ENCODE measurements around the gene PHYHIPL.
"Not testable (repeated sequence)": the region's sequence is repeated elsewhere in the genome, so short reads cannot be mapped to it uniquely, and the experiment has no call there.

PHYHIPL gene

GRCh38 chr10:59216178-59216869 is 39.9 kb downstream of the PHYHIPL start:
- no peaks in the 10 kb centered on the region for H3K4me1 ChIP-seq (ENCODE audit: low read length)
- H3K9me2 ChIP-seq (replicated peaks; ENCODE audit: insufficient read depth, low read length), result no peaks in the 10 kb centered on the region
- no peak overlapping the region for H3K27ac ChIP-seq (ENCODE audit: low read length)
- no peaks in the 10 kb centered on the region for H4K20me1 ChIP-seq (ENCODE audit: insufficient read depth, low read length)
- no peaks in the 10 kb centered on the region for H3F3A ChIP-seq (ENCODE audit: insufficient read depth, low read length)
- no peaks in the 10 kb centered on the region for H3K79me2 ChIP-seq (ENCODE audit: low read length)
- DNase-seq, result no peak
- no peak overlapping the region for H3K4me2 ChIP-seq (ENCODE audit: low read depth, low read length)
- no peak overlapping the region for H3K4me3 ChIP-seq (ENCODE audit: low read length)
- H2AFZ ChIP-seq (ENCODE audit: low read length), result no peak overlapping the region
- H3K9me3 ChIP-seq (replicated peaks; ENCODE audit: insufficient read depth, low read length), result no peaks in the 10 kb centered on the region
- H3K9ac ChIP-seq (ENCODE audit: low read length), result no peak overlapping the region
- no peaks in the 10 kb centered on the region for H3K27me3 ChIP-seq (replicated peaks; ENCODE audit: insufficient read depth, low read length)
- H3K36me3 ChIP-seq (replicated peaks; ENCODE audit: insufficient read depth, low read length), result no peaks in the 10 kb centered on the region
- TF ChIP-seq EZH2 (optimal IDR thresholded peaks at IDR 0.05; ENCODE audit: low read depth, low read length) (no peak), EZH2phosphoT487 (IDR thresholded peaks at IDR 0.05; ENCODE audit: low read length) (no peak), CTCF (IDR thresholded peaks at IDR 0.05; ENCODE audit: low read length) (no peak)

- Histone ChIP-seq H3K4me1 (ENCODE audit: low read length) (no peaks in the 10 kb centered on the region), H3K9ac (ENCODE audit: low read length) (no peak overlapping the region), H3K27ac (ENCODE audit: low read length) (no peak overlapping the region), H3K79me2 (ENCODE audit: low read length) (no peaks in the 10 kb centered on the region), H3F3A (ENCODE audit: insufficient read depth, low read length) (no peaks in the 10 kb centered on the region), H3K9me2 (replicated peaks; ENCODE audit: insufficient read depth, low read length) (no peaks in the 10 kb centered on the region), H4K20me1 (ENCODE audit: insufficient read depth, low read length) (no peaks in the 10 kb centered on the region), H2AFZ (ENCODE audit: low read length) (no peak overlapping the region), H3K4me2 (ENCODE audit: low read depth, low read length) (no peak overlapping the region), H3K9me3 (replicated peaks; ENCODE audit: insufficient read depth, low read length) (no peaks in the 10 kb centered on the region), H3K27me3 (replicated peaks; ENCODE audit: insufficient read depth, low read length) (no peaks in the 10 kb centered on the region), H3K4me3 (ENCODE audit: low read length) (no peak overlapping the region), H3K36me3 (replicated peaks; ENCODE audit: insufficient read depth, low read length) (no peaks in the 10 kb centered on the region)
- no peak for DNase-seq
- no peak for TF ChIP-seq EZH2 (optimal IDR thresholded peaks at IDR 0.05; ENCODE audit: low read depth, low read length)
- TF ChIP-seq EZH2phosphoT487 (IDR thresholded peaks at IDR 0.05; ENCODE audit: low read length), result no peak
- TF ChIP-seq CTCF (IDR thresholded peaks at IDR 0.05; ENCODE audit: low read length), result no peak
Measured at GRCh38 chr10:59222788-59223187, 46.3 kb downstream of the PHYHIPL start.

GRCh38 chr10:59223597-59223996 is 47.2 kb downstream of the PHYHIPL start:
- H3K9me3 ChIP-seq (replicated peaks; ENCODE audit: insufficient read depth, low read length); H3K27me3 ChIP-seq (replicated peaks; ENCODE audit: insufficient read depth, low read length); H2AFZ ChIP-seq (ENCODE audit: low read length); H3K27ac ChIP-seq (ENCODE audit: low read length); DNase-seq; H3F3A ChIP-seq (ENCODE audit: insufficient read depth, low read length); H3K4me1 ChIP-seq (ENCODE audit: low read length); H4K20me1 ChIP-seq (ENCODE audit: insufficient read depth, low read length); H3K79me2 ChIP-seq (ENCODE audit: low read length); H3K36me3 ChIP-seq (replicated peaks; ENCODE audit: insufficient read depth, low read length); H3K9me2 ChIP-seq (replicated peaks; ENCODE audit: insufficient read depth, low read length); H3K4me3 ChIP-seq (ENCODE audit: low read length); H3K4me2 ChIP-seq (ENCODE audit: low read depth, low read length); H3K9ac ChIP-seq (ENCODE audit: low read length): not testable (repeated sequence)

GRCh38 chr10:59225211-59225610 is 48.8 kb downstream of the PHYHIPL start:
- no peak overlapping the region for H3K4me2 ChIP-seq (ENCODE audit: low read depth, low read length)
- no peak overlapping the region for H3K27ac ChIP-seq (ENCODE audit: low read length)
- H3K4me1 ChIP-seq (ENCODE audit: low read length), result no peaks in the 10 kb centered on the region
- no peaks in the 10 kb centered on the region for H3K36me3 ChIP-seq (replicated peaks; ENCODE audit: insufficient read depth, low read length)
- no peak overlapping the region for H2AFZ ChIP-seq (ENCODE audit: low read length)
- H4K20me1 ChIP-seq (ENCODE audit: insufficient read depth, low read length), result no peaks in the 10 kb centered on the region
- H3F3A ChIP-seq (ENCODE audit: insufficient read depth, low read length), result no peaks in the 10 kb centered on the region
- H3K27me3 ChIP-seq (replicated peaks; ENCODE audit: insufficient read depth, low read length), result no peaks in the 10 kb centered on the region
- H3K9me2 ChIP-seq (replicated peaks; ENCODE audit: insufficient read depth, low read length), result no peaks in the 10 kb centered on the region
- DNase-seq, result no peak
- TF ChIP-seq CTCF (IDR thresholded peaks at IDR 0.05; ENCODE audit: low read length) (no peak), EZH2phosphoT487 (IDR thresholded peaks at IDR 0.05; ENCODE audit: low read length) (no peak), EZH2 (optimal IDR thresholded peaks at IDR 0.05; ENCODE audit: low read depth, low read length) (no peak)
- no peaks in the 10 kb centered on the region for H3K79me2 ChIP-seq (ENCODE audit: low read length)
- H3K9me3 ChIP-seq (replicated peaks; ENCODE audit: insufficient read depth, low read length), result no peaks in the 10 kb centered on the region
- no peak overlapping the region for H3K9ac ChIP-seq (ENCODE audit: low read length)
- H3K4me3 ChIP-seq (ENCODE audit: low read length), result no peak overlapping the region

All from MM.1S (cell line).